Bone marrow (tissue), 2 donors: Measurements from ENCODE around the gene SEBOX.

Source experiments
- DNase-seq, 2 donors: peaks; one replicate each; lab custom pipeline; 2025; lab: John Stamatoyannopoulos, UW

Gene SEBOX

DNA sequence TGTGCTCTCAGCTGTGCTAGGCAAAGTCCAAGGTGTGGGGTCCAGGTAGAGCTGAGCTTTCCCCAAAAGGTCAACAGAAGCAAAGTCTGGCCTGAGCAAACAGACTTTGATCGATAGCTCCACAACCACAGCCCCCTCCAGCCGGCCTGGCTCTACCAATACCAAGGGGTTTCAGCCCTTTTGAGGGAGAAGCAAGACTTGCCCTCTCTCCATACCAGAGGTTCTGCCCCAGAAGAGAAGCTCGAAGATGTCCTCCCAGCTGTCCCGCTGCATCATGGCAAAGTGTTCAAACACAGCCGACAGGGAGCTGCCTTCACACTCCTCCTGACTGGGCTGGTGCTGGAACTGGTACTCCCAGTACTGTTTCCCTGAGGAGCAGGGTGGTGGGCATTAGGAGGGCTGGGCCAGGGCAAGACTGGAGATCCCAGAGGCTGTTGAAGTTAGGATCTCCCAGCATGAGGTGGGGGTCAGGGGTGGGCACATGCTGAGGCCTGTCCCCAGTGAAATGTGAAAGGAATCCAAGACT, 3.4 kb upstream of the SEBOX start:
- no peak for DNase-seq

DNA sequence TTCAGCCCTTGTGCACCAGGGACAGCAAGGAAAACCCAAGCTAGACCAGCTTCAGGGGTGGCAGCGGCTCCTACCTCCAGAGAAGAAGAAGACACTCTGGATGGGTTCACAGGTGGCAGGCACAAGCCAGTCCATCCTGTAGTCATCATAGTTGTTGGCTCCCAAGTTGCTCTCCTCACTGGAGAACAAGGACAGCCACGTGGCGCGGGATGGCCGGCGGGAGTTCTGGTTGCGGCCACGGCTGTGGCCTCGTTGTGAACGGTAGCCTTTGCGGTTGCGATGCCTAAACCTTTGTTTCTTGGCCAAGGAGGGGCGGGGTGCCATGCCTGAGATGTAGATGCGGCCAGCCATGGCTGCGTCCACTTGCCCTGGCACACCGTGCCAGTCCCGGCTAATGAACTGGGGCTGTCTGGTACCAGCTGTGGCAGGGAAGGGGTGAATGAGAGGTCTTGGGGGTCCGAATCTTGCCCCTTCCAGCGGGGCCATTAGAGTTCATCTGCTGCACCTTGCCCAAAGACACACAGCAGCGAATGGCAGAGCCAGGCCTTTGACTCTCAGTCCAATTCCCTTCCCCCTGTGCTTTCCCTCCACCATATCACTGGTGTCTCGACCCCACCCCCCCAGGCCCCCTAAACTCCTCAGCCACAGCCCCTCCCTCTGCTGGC, 2.8 kb upstream of the SEBOX start:
- no peak for DNase-seq

GRCh38 chr17:28366605-28367004, 1.6 kb upstream of the SEBOX start:
- no peak for DNase-seq

DNA sequence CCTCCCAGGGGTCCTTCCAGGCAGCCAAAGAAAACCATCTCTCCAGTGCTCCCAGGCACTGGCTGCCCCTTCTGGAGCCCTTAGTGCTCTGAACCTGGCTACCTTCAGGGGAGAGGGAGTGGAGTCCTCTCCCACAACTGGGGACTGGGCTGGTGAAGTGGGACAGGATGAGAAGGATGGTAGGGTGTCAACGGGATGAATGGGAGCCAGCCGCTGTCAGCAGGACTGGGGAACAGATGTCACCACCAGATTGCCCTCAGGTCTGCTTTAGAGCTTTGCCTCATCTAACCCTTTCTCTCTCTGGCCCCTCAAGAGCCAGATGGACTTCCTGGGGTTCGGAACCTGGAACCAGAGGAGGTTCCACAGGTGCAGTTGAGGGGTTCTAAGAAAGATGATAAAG, 488 bp upstream of the SEBOX start:
- no peak for DNase-seq

GRCh38 chr17:28363776-28364650, 986 bp downstream of the SEBOX start:
- no peak for DNase-seq

DNA sequence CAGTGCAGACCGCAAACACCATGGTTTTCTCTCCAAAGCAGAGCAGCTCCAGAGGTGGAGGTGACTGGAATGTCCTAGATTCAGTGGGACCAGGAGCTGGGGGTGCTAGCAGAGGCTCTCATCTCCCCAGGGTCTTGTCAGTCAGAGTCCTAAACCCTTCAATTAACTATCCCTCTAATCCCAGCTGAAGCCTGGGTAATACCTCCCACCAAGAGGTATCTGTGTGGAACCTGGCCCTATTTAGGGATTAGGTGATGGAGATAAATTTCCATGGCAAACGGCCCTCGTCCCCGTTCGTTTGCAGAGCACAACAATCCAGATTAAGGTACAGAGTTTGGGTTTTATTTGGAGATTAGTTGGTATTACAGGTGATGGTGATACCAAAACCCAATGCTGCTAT, 1.8 kb downstream of the SEBOX start:
- DNase-seq: no peak

GRCh38 chr17:28357901-28358197, 7.2 kb downstream of the SEBOX start:
- DNase-seq: no peak

DNA sequence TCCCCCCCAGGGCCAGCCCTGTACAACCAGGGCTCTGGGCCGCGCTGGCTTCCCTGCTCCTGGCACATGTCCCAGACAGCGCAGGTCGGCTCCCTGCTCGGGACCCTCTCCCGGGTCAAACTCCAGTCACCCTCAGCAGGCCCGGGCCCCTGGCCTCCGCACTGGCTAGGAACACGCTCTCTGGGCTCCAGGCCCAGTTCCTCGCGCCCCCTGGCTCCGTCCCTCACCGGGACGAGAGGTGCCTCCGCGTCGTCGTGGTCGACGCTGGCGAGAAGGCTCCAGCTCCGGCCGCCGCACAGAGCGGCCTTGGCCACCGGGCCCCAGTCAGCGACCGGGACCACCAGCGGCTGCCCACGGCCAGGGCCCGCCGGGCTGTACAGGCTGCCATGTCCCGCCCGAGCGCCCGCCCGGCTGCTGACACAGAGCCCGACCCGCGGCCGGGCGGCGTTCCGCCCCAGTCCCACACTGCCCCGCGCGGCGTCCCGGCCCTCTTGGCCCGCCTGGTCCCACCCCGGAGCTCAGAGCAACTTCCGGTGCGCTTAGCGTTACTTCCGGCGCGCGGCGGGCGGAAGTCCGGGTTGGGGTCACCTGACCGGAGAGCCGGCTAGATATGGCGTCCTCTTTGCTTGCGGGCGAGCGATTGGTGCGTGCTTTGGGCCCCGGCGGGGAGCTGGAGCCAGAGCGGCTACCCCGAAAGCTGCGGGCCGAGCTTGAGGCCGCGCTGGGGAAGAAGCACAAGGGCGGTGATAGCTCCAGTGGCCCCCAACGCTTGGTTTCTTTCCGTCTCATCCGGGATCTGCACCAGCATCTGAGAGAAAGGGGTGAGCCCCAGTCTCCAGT, 7.7 kb downstream of the SEBOX start, which contains the start of gene POLDIP2:
TSS of gene POLDIP2 (minus strand) at position 467 of the 840 bp plus-strand sequence. CDS start at position 388, 79 bp downstream.
- DNase-seq: peak; percentile 80 to 88

DNA sequence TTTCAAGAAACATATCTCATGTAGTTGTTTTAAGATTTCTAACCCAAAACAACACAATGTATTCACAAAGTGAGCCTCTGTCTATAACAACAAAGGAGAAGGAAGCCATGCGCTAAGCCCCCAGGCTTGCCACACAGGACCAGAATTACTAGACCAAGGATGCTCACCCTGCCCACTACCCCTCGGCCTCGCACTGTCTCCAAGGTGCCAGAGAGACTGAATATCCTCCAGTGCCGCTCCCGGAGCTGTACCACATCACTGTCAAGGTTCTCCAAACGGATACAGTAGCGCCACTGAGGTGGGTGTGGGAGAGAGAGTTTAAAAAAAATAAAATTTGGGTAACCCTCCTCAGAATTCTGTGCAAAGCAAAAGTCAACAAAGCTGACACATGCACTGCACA, 14.7 kb downstream of the SEBOX start:
- DNase-seq: no peak

- no peak for DNase-seq
Observed at GRCh38 chr17:28348979-28349378, 16.0 kb downstream of the SEBOX start.

GRCh38 chr17:28347261-28347891, 17.6 kb downstream of the SEBOX start:
- no peak for DNase-seq

- no peak for DNase-seq
Observed at GRCh38 chr17:28346746-28347246, 18.2 kb downstream of the SEBOX start.

DNA sequence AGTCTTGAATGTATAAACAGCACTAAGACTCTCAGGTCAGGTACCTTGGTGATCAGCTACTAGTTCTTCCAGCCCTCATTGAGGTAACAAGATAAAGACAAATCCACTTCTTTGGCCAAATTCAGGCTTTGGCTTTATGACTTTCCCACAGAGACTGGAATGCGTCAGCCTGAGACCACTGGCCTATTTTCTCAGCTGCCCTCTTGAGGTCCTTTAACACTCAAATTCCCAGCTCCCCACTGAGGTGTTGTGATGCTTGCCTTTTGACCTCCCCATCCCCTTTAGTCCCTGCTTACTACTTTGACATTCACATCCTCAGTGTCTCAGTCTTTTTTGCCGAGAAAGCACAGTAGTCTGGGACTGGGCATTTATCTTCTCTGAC, 18.8 kb downstream of the SEBOX start:
- DNase-seq: no peak

- no peak for DNase-seq
Observed at GRCh38 chr17:28345419-28346198, 19.4 kb downstream of the SEBOX start.

GRCh38 chr17:28344435-28344901, 20.5 kb downstream of the SEBOX start:
- DNase-seq: no peak

DNA sequence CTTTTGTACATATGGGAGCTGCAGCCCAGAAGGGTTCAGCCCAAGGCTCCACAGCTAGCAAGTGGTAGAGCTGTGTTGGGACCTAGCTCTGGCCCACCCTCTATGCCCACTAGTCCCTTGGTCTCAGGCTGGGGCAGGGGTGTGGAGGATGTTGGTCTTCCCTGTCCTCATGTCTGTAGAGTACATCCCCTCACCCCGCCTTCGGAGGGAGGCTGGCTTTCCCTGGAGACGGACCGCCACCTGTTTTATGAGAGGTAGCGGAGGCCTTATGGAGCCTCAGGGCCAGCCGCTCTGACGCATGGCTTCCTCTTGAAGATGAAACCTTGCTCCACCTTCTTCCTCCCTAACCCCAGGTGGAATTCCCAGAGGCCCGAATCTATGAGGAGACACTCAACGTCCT, 21.0 kb downstream of the SEBOX start:
- no peak for DNase-seq

- no peak for DNase-seq
Observed at GRCh38 chr17:28343491-28343932, 21.5 kb downstream of the SEBOX start.

- DNase-seq: no peak
Observed at GRCh38 chr17:28342313-28342712, 22.7 kb downstream of the SEBOX start.

- no peak for DNase-seq
Observed at GRCh38 chr17:28341516-28341915, 23.5 kb downstream of the SEBOX start.

- no peak for DNase-seq
Observed at GRCh38 chr17:28340374-28340773, 24.6 kb downstream of the SEBOX start.

GRCh38 chr17:28339431-28339830, 25.6 kb downstream of the SEBOX start:
- DNase-seq: no peak
